Uterus (tissue), 2 donors: Measurements from ENCODE around the gene TRIM75.
"Not testable (repeated sequence)": the region's sequence is repeated elsewhere in the genome, so short reads cannot be mapped to it uniquely, and the experiment has no call there.

Experiments
- CTCF ChIP-seq, 4 experiments: fragments of 200-600 bp in 2 of 4; fragments of 450-650 bp in 2 of 4; sonication (generic) in 2 of 4; IDR thresholded peaks; one replicate each; pipeline ENCODE4 v1.5.1; 2016 to 2019; ENCODE audit warnings: antibody characterized with exemption in 4 of 4, mild to moderate bottlenecking in 2 of 4, moderate library complexity in 1 of 4
- POLR2A ChIP-seq, 2 donors: fragments of 450-650 bp; IDR thresholded peaks; one replicate each; pipeline ENCODE4 v1.6.1; 2016; ENCODE audit warnings: antibody characterized with exemption in 2 of 2, mild to moderate bottlenecking in 1 of 2, moderate library complexity in 1 of 2

GRCh38 chr4:165019995-165020394 is 33.7 kb upstream of the TRIM75 start:
- not testable (repeated sequence) for TF ChIP-seq CTCF, POLR2A (IDR thresholded peaks at IDR 0.05)
